IMR-90 (cell line): Measurements from ENCODE around the gene R3HDML. TPM values are rescaled to one million over a fixed set of nuclear protein-coding genes. Genes with fewer than 3 reads are reported as not detected.

Source experiments
- ATAC-seq: fragments of 200-7000 bp; cut with Tn5 transposase; 2 replicates; pipeline ENCODE4 v1.9.1; 2020; ENCODE audit warnings: low read depth, mild to moderate bottlenecking, moderate library complexity
- BruUV-seq: library from RNA; stranded (reverse); fragments of 400-500 nt; replicated peaks from 2 replicates; lab custom pipeline; 2021; lab: Mats Ljungman, UMichigan
- CTCF ChIA-PET: fragments of 300-600 bp; formaldehyde crosslinking; extraction: SDS; loops from one replicate; lab custom pipeline; 2021; ENCODE audit warnings: antibody characterized with exemption; lab: Yijun Ruan, JAX
- POLR2A ChIA-PET: fragments of 300-600 bp; sonication (Branson Sonifier 250); formaldehyde crosslinking; loops from one replicate; lab custom pipeline; 2022; ENCODE audit warnings: antibody characterized with exemption; ENCODE audit not compliant: unreplicated experiment; lab: Charles Lee
- DNase-seq: peaks from one replicate; pipeline ENCODE4 v3.0.0; 2013
- H2AFZ ChIP-seq: replicated peaks from 2 replicates; pipeline ENCODE3; 2013; ENCODE audit warnings: low read length, mild to moderate bottlenecking; ENCODE audit not compliant: poor library complexity
- H2AK5ac ChIP-seq: 2 replicates; pipeline ENCODE4 v1.6.1; 2013; ENCODE audit warnings: low read depth, low read length, inconsistent platforms
- H2AK9ac ChIP-seq: replicated peaks from 2 replicates; pipeline ENCODE3; 2013; ENCODE audit warnings: mild to moderate bottlenecking, low read depth, low read length, moderate library complexity; ENCODE audit not compliant: poor library complexity
- H2BK120ac ChIP-seq: 2 replicates; pipeline ENCODE4 v1.6.1; 2013; ENCODE audit warnings: low read depth, low read length, inconsistent platforms
- H2BK15ac ChIP-seq: 3 replicates; pipeline ENCODE4 v1.6.1; 2013; ENCODE audit warnings: low read depth, low read length, inconsistent platforms
- H2BK20ac ChIP-seq: 2 replicates; pipeline ENCODE4 v1.6.1; 2013; ENCODE audit warnings: low read depth, mild to moderate bottlenecking, inconsistent platforms, low read length, moderate library complexity
- H2BK5ac ChIP-seq: 2 replicates; pipeline ENCODE4 v1.6.1; 2013; ENCODE audit warnings: mild to moderate bottlenecking, low read depth, low read length, inconsistent platforms; ENCODE audit not compliant: poor library complexity, severe bottlenecking
- H3K14ac ChIP-seq: replicated peaks from 2 replicates; pipeline ENCODE4 v1.6.1; 2013; ENCODE audit warnings: low read depth, low read length, inconsistent platforms
- H3K18ac ChIP-seq: 2 replicates; pipeline ENCODE4 v1.6.1; 2013; ENCODE audit warnings: low read depth, low read length, control low read depth
- H3K23ac ChIP-seq: 2 replicates; pipeline ENCODE4 v1.6.1; 2013; ENCODE audit warnings: low read depth, low read length, inconsistent platforms
- H3K27ac ChIP-seq: 2 replicates; pipeline ENCODE4 v1.5.1; 2013; ENCODE audit warnings: mild to moderate bottlenecking, control low read depth, low read length; ENCODE audit not compliant: insufficient read depth
- H3K27me3 ChIP-seq: 2 replicates; pipeline ENCODE4 v1.6.1; 2013; ENCODE audit warnings: low read length; ENCODE audit not compliant: control insufficient read depth, insufficient read depth
- H3K36me3 ChIP-seq: 2 replicates; pipeline ENCODE4 v1.6.1; 2013; ENCODE audit warnings: low read length, mixed read lengths; ENCODE audit not compliant: control insufficient read depth, insufficient read depth
- H3K4ac ChIP-seq: 2 replicates; pipeline ENCODE4 v1.6.1; 2013; ENCODE audit warnings: low read depth, low read length, inconsistent platforms
- H3K4me1 ChIP-seq: 2 replicates; pipeline ENCODE4 v1.6.1; 2013; ENCODE audit warnings: low read length, mixed read lengths; ENCODE audit not compliant: control insufficient read depth, insufficient read depth
- H3K4me2 ChIP-seq: 2 replicates; pipeline ENCODE4 v1.6.1; 2013; ENCODE audit warnings: low read depth, mild to moderate bottlenecking, control low read depth, low read length, moderate library complexity
- H3K4me3 ChIP-seq: 2 replicates; pipeline ENCODE4 v1.5.1; 2013; ENCODE audit warnings: low read depth, mild to moderate bottlenecking, control low read depth, low read length, moderate library complexity; ENCODE audit not compliant: insufficient read depth
- H3K56ac ChIP-seq: 2 replicates; pipeline ENCODE4 v1.6.1; 2013; ENCODE audit warnings: low read length, inconsistent platforms; ENCODE audit not compliant: insufficient read depth; ENCODE audit errors: extremely low read depth
- H3K79me1 ChIP-seq, 2 experiments: 2 replicates each; pipeline ENCODE4 v1.6.1; 2013; ENCODE audit warnings: low read length in 2 of 2, inconsistent platforms in 1 of 2, low read depth in 1 of 2
- H3K9ac ChIP-seq: 2 replicates; pipeline ENCODE4 v1.6.1; 2013; ENCODE audit warnings: low read depth, low read length, control low read depth
- H3K9me1 ChIP-seq: 2 replicates; pipeline ENCODE4 v1.6.1; 2013; ENCODE audit warnings: low read length, inconsistent platforms; ENCODE audit not compliant: insufficient read depth
- H3K9me3 ChIP-seq: 2 replicates; pipeline ENCODE4 v1.6.1; 2013; ENCODE audit warnings: low read length; ENCODE audit not compliant: control insufficient read depth, insufficient read depth
- H4K20me1 ChIP-seq: 2 replicates; pipeline ENCODE4 v1.6.1; 2013; ENCODE audit warnings: low read length, inconsistent platforms; ENCODE audit not compliant: insufficient read depth
- H4K5ac ChIP-seq: 2 replicates; pipeline ENCODE4 v1.6.1; 2013; ENCODE audit warnings: mild to moderate bottlenecking, low read depth, low read length, control low read depth
- H4K8ac ChIP-seq, 2 experiments: 2 replicates each; pipeline ENCODE4 v1.6.1; 2013; ENCODE audit warnings: low read depth in 2 of 2, low read length in 2 of 2, control low read depth in 1 of 2, inconsistent platforms in 1 of 2
- H4K91ac ChIP-seq: 2 replicates; pipeline ENCODE4 v1.6.1; 2013; ENCODE audit warnings: low read depth, low read length, inconsistent platforms; ENCODE audit not compliant: insufficient read depth
- CHD1 ChIP-seq: IDR thresholded peaks from 2 replicates; pipeline ENCODE4 v1.6.1; 2012; ENCODE audit warnings: low read depth, low read length, improper control_type of control experiment
- FOS ChIP-seq: fragments of 150-350 bp; IDR thresholded peaks from 2 replicates; pipeline ENCODE4 v1.6.1; 2016; ENCODE audit warnings: low read depth, low read length
- MAFK ChIP-seq: IDR thresholded peaks from 2 replicates; pipeline ENCODE4 v1.6.1; 2012; ENCODE audit warnings: low read depth, low read length, improper control_type of control experiment
- MAZ ChIP-seq: IDR thresholded peaks from 2 replicates; pipeline ENCODE4 v1.6.1; 2012; ENCODE audit warnings: low read depth, mild to moderate bottlenecking, low read length, improper control_type of control experiment, moderate library complexity, borderline replicate concordance
- MXI1 ChIP-seq: IDR thresholded peaks from 2 replicates; pipeline ENCODE4 v1.6.1; 2012; ENCODE audit warnings: low read depth, mild to moderate bottlenecking, low read length, moderate library complexity, borderline replicate concordance
- NFE2L2 ChIP-seq: fragments of 150-350 bp; IDR thresholded peaks from 2 replicates; pipeline ENCODE4 v1.6.1; 2016; ENCODE audit warnings: low read depth, mild to moderate bottlenecking, low read length
- POLR2A ChIP-seq: IDR thresholded peaks from 2 replicates; pipeline ENCODE4 v1.6.1; 2012; ENCODE audit warnings: mild to moderate bottlenecking, low read depth, low read length
- RAD21 ChIP-seq: IDR thresholded peaks from 2 replicates; pipeline ENCODE4 v1.6.1; 2012; ENCODE audit warnings: low read length, improper control_type of control experiment
- RCOR1 ChIP-seq: IDR thresholded peaks from 2 replicates; pipeline ENCODE4 v1.6.1; 2012; ENCODE audit warnings: mild to moderate bottlenecking, low read length, improper control_type of control experiment; ENCODE audit not compliant: insufficient replicate concordance
- RFX5 ChIP-seq: IDR thresholded peaks from 2 replicates; pipeline ENCODE4 v1.8.0; 2012; ENCODE audit warnings: low read depth, mild to moderate bottlenecking, low read length, moderate library complexity
- SMC3 ChIP-seq: fragments of 150-350 bp; IDR thresholded peaks from 2 replicates; pipeline ENCODE4 v1.6.1; 2016; ENCODE audit warnings: low read depth, mild to moderate bottlenecking, antibody characterized with exemption, low read length, moderate library complexity
- WGBS, 2 experiments: methylation state at CpG; one replicate each; pipeline versions ENCODE4 v1.1.5 to v1.1.7; 2013; ENCODE audit warnings: missing lambda C conversion rate in 2 of 2; ENCODE audit not compliant: insufficient read length in 1 of 2; ENCODE audit errors: extremely low coverage in 2 of 2; 5-methylcytosine and 5-hydroxymethylcytosine counted together
- dilution Hi-C: fragments of 300-500 bp; cut with HindIII; formaldehyde crosslinking; loops from one replicate; pipeline ENCODE4 v1.14.3; 2018; ENCODE audit warnings: low sequenced_read_pairs; ENCODE audit not compliant: unreplicated experiment
- in situ Hi-C: fragments of 300-500 bp; cut with MboI; formaldehyde crosslinking; loops from 3 replicates; pipeline ENCODE4 v1.14.3; 2019; ENCODE audit warnings: low sequenced_read_pairs, inconsistent platforms, mixed read lengths
- intact Hi-C: fragments of 100-400 bp; cut with micrococcal nuclease; formaldehyde crosslinking; loops from 2 replicates; pipeline ENCODE4 v1.10.0; 2022
- polyA plus RNA-seq, 3 experiments: library from polyadenylated mRNA; depleted of rRNA; stranded (reverse); fragments of >200 nt; gene quantifications; 2 replicates each; pipeline ENCODE4 v1.2.3, GENCODE V29; 2012; ENCODE audit warnings: low replicate concordance in 1 of 3
- total RNA-seq: library from RNA; depleted of rRNA; stranded (reverse); fragments of >200 nt; gene quantifications from 2 replicates; pipeline ENCODE4 v1.2.3, GENCODE V29; 2012
- TF ChIP-seq, protein P1 (sequence below): fragments of 150-350 bp; IDR thresholded peaks from 2 replicates; pipeline ENCODE4 v1.6.1; 2016; ENCODE audit warnings: low read depth, mild to moderate bottlenecking, low read length, moderate library complexity, borderline replicate concordance
- TF ChIP-seq, protein P2 (sequence below): fragments of 150-350 bp; IDR thresholded peaks from 2 replicates; pipeline ENCODE4 v1.6.1; 2017; ENCODE audit warnings: mild to moderate bottlenecking, antibody characterized with exemption, low read length, low read depth
- TF ChIP-seq, protein P3 (sequence below): conservative IDR thresholded peaks from 2 replicates; pipeline ENCODE4 v1.5.1; 2012; ENCODE audit warnings: mild to moderate bottlenecking, low read depth, low read length, improper control_type of control experiment

The R3HDML gene
- total and polyA plus RNA-seq, 2 of the 4 experiments (the other 2 are of a cell fraction) = not detected

DNA sequence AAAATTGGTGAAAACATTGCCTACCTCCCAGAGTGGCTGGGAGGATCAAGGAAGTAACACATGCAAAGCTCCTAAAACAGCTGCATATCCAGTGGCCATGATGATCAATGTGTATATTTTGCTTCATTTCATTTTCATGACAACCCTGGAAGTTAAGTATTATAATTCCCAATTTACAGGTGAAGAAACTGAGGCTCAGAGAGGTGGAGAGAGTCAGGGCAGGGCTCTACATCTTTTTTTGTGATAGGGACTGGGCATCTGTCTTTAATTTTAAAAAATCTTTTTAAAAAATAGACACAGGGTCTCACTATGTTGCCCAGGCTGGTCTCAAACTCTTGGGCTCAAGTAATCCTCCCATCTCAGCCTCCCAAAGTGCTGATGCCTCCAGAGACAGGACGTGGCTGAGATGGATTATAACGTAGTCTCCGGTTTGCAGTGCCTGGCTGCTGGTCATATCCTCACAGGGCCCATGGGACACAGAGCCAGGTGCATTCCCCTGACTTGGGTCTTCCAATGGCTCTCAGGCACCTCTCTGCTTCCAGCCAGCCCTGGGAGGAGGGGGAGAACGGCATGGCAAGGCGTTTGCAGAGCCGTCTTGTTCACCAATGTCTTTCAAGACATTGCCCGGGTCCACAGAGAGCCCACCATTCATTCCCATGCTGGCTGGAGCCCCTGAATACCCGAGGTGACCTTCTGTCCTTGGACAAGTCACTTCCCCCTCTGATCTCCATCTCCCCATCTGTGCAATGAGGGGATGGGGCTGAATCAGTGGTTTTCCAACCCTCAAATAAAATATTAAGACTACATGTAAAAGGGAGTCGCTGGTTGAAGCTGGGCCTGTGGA, 57.0 kb downstream of the R3HDML start:
- H4K20me1 ChIP-seq = no peaks in the 10 kb centered on the region
- H3K4me2 ChIP-seq = no peak overlapping the region
- H2BK15ac ChIP-seq = no peak overlapping the region
- no TSS peak for BruUV-seq
- in situ Hi-C loops = loop anchor here (25.0 kb wide), 1 partner anchor 468 kb away; no protein-coding TSS in a partner anchor
- H3K4ac ChIP-seq = no peak overlapping the region
- no peak overlapping the region for H3K27ac ChIP-seq
- no peak for DNase-seq
- H4K8ac ChIP-seq = no peak overlapping the region
- no peak overlapping the region for H3K56ac ChIP-seq
- no peak overlapping the region for H2AFZ ChIP-seq
- H3K4me3 ChIP-seq = no peak overlapping the region
- no peak overlapping the region for H3K23ac ChIP-seq
- H3K14ac ChIP-seq = no peak overlapping the region
- WGBS, 2 experiments = 60% methylated on average over 3 of the region's 9 CpGs; no CpG with 5 or more reads in 1 of the 2 experiments
- no peak overlapping the region for H2AK9ac ChIP-seq
- no peaks in the 10 kb centered on the region for H3K36me3 ChIP-seq
- H2BK120ac ChIP-seq = no peak overlapping the region
- dilution Hi-C loops = loop anchor here (10.0 kb wide), 1 partner anchor 71 kb away; no protein-coding TSS in a partner anchor
- no peak overlapping the region for H2BK20ac ChIP-seq
- H3K27me3 ChIP-seq = peaks cover 49% of the 10 kb centered on the region
- no peak overlapping the region for H4K91ac ChIP-seq
- no peak overlapping the region for H3K9ac ChIP-seq
- CTCF ChIA-PET = interaction anchor here (1.0 kb wide), 1 partner anchor 10 kb away, joined by 3 read pairs; no protein-coding TSS in a partner anchor
- no peak overlapping the region for H4K5ac ChIP-seq
- H3K79me1 ChIP-seq = no peaks in the 10 kb centered on the region
- no peak overlapping the region for H2BK5ac ChIP-seq
- no peak for ATAC-seq
- no peak overlapping the region for H2AK5ac ChIP-seq
- TF ChIP-seq MAZ = no peak
- TF ChIP-seq MXI1 = no peak
- no peak for TF ChIP-seq POLR2A
- no peak for TF ChIP-seq CHD1
- no peak for TF ChIP-seq RFX5
- TF ChIP-seq, protein P1, sequence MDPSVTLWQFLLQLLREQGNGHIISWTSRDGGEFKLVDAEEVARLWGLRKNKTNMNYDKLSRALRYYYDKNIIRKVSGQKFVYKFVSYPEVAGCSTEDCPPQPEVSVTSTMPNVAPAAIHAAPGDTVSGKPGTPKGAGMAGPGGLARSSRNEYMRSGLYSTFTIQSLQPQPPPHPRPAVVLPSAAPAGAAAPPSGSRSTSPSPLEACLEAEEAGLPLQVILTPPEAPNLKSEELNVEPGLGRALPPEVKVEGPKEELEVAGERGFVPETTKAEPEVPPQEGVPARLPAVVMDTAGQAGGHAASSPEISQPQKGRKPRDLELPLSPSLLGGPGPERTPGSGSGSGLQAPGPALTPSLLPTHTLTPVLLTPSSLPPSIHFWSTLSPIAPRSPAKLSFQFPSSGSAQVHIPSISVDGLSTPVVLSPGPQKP = no peak
- TF ChIP-seq, protein P2, sequence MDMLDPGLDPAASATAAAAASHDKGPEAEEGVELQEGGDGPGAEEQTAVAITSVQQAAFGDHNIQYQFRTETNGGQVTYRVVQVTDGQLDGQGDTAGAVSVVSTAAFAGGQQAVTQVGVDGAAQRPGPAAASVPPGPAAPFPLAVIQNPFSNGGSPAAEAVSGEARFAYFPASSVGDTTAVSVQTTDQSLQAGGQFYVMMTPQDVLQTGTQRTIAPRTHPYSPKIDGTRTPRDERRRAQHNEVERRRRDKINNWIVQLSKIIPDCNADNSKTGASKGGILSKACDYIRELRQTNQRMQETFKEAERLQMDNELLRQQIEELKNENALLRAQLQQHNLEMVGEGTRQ = no peak
- TF ChIP-seq, protein P3, sequence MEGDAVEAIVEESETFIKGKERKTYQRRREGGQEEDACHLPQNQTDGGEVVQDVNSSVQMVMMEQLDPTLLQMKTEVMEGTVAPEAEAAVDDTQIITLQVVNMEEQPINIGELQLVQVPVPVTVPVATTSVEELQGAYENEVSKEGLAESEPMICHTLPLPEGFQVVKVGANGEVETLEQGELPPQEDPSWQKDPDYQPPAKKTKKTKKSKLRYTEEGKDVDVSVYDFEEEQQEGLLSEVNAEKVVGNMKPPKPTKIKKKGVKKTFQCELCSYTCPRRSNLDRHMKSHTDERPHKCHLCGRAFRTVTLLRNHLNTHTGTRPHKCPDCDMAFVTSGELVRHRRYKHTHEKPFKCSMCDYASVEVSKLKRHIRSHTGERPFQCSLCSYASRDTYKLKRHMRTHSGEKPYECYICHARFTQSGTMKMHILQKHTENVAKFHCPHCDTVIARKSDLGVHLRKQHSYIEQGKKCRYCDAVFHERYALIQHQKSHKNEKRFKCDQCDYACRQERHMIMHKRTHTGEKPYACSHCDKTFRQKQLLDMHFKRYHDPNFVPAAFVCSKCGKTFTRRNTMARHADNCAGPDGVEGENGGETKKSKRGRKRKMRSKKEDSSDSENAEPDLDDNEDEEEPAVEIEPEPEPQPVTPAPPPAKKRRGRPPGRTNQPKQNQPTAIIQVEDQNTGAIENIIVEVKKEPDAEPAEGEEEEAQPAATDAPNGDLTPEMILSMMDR = no peak
- TF ChIP-seq RAD21 = no peak
- TF ChIP-seq RCOR1 = no peak
- TF ChIP-seq NFE2L2 = no peak
- TF ChIP-seq MAFK = no peak
- no peak for TF ChIP-seq SMC3
- TF ChIP-seq FOS = no peak
- intact Hi-C loops = no loop called here
- no peaks in the 10 kb centered on the region for H3K9me1 ChIP-seq
- POLR2A ChIA-PET = no interaction called here
- no peaks in the 10 kb centered on the region for H3K4me1 ChIP-seq
- no peak overlapping the region for H3K18ac ChIP-seq
- H3K9me3 ChIP-seq = no peaks in the 10 kb centered on the region
